ENCODE results near the gene PAM16.

PAM16 gene

DNA sequence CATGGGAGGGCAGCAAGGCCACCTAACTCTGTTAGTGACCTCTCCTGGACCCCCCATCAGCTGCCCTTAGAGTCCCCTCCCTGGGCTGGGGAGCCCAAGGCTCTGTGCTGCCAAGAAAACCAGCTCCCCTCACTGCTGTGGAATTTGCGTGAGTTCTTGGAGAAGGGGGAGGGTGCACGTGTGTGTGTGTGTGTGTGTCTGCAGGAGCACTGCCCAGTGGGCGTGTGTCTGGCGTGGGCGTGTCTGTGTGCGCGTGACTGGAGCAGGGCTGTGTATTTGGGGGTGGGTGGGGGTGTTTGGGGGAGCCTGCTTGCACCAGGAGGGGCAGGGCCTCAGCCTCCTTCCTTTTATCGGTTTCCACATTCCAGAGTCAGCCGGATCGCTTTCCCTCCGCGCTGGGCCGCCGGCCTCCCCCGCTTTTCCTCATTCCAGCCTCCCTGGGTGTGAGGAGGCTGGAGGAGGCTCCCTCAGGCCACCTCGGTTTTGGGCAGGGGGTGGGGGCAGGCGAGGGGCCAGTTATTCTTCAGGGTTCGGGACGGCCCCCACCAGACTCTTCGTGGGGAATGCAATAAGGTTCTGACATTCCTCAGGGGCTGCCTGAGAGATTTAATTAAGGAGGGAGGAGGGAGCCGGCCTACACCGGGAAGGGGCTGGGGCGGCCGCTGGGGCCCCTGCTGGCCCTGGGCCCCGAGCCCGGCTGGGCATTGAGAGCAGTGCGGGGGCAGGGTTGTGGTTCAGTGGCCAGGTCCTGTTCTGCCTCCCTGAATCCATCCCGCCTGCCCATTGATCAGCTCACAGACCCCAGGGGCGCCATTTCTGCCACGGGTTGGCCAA is 23.0 kb upstream of the PAM16 start:
- H3K36me3 ChIP-seq: peaks cover 0 to 13% (median 4%) of the 10 kb centered on the region in 3 donors
- H3K4me1 ChIP-seq: peaks cover 18 to 93% (median 70%) of the 10 kb centered on the region in 4 donors
- DNase-seq: peak; percentile 94 to 96
- no peaks in the 10 kb centered on the region for H3K27me3 ChIP-seq
- H3K4me3 ChIP-seq: peak overlapping the region; percentile 61 to 97
- intact Hi-C loops (cut with DNase I; ENCODE audit: low total_unique reads): no loop called here
- no peaks in the 10 kb centered on the region for H3K9me3 ChIP-seq
- TF ChIP-seq, protein P1, sequence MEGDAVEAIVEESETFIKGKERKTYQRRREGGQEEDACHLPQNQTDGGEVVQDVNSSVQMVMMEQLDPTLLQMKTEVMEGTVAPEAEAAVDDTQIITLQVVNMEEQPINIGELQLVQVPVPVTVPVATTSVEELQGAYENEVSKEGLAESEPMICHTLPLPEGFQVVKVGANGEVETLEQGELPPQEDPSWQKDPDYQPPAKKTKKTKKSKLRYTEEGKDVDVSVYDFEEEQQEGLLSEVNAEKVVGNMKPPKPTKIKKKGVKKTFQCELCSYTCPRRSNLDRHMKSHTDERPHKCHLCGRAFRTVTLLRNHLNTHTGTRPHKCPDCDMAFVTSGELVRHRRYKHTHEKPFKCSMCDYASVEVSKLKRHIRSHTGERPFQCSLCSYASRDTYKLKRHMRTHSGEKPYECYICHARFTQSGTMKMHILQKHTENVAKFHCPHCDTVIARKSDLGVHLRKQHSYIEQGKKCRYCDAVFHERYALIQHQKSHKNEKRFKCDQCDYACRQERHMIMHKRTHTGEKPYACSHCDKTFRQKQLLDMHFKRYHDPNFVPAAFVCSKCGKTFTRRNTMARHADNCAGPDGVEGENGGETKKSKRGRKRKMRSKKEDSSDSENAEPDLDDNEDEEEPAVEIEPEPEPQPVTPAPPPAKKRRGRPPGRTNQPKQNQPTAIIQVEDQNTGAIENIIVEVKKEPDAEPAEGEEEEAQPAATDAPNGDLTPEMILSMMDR (IDR thresholded peaks at IDR 0.05): no peak
- peak overlapping the region; percentile 92 to 93 for H3K27ac ChIP-seq

DNA sequence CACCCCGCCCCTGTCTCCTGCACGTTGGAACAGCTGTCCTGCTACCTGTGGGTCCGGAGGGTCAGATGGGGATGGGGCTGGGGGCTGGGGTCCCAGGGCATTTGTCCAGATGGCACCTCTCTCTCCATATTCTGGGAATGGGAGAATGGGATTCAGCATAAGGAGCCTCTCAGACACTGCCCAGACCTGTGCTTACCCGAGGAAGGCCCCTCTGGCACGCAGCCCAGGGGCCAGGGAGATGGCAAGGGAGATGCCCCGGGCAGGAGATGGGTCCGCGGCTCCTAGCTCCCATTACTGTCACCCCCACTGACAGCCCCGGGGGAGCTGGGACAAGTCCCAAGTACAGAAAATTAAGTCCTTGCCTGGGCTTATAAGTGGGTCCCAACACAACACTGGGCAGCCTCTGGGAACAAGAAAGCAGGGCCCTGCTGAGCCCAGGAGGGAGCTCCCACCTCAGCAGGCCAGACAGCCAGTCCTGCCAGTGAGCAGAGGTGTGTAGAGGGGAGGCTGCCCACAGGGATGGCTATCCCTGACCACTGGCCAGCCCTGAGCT is 22.3 kb upstream of the PAM16 start:
- Histone ChIP-seq H3K9me3 (no peaks in the 10 kb centered on the region), H3K27ac (peak overlapping the region; percentile 92 to 93), H3K36me3 (peaks cover 0 to 12% (median 4%) of the 10 kb centered on the region in 3 donors), H3K4me1 (peaks cover 15 to 93% (median 70%) of the 10 kb centered on the region in 4 donors), H3K4me3 (peak overlapping the region; percentile 61 to 97), H3K27me3 (no peaks in the 10 kb centered on the region)
- intact Hi-C loops (cut with DNase I; ENCODE audit: low total_unique reads): no loop called here
- peak in 1 of 2 donors; percentile 75 for DNase-seq
- TF ChIP-seq, protein P1 (IDR thresholded peaks at IDR 0.05): no peak

DNA sequence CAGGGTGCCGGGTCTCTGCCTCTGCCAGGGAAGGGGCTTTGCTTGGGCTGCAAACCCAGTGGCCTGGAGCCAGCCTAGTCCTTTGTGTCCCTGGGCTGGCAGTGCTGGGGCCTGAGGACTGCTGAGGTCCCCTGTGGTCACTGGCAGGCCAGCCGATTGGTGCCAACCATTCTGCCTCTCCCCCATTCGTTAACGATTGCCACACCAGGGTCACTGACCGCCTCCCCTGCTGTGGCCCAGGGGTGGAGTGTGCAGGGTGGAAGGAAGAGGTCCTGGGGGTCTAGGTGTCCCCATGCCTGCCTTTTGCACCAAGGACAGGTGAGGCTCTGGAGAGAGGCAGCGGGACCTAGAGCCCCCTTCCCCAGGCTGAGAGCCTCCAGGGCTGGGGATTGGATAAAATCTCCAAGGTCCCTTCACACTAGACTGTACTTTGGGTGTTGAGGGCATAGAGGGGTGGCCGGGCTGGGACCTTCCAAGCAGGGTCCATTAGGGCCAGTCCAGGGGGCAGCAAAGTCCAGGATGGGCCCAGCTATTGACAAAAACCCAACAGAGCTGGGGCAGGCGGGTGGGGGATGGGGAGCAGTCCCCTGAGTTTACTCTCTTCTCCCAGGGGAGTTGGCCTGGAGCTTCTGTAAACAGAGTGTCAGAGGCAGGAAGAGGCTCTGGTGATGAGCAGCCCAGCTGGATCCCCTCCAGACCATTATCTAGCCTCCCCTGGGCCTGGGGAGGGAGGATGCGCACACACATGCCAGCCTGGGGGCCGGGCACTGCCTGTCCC is 21.6 kb upstream of the PAM16 start:
- Histone ChIP-seq H3K4me3 (peak overlapping the region; percentile 61 to 97), H3K27ac (peak overlapping the region; percentile 92 to 93), H3K9me3 (no peaks in the 10 kb centered on the region), H3K27me3 (no peaks in the 10 kb centered on the region), H3K4me1 (peaks cover 9 to 92% (median 69%) of the 10 kb centered on the region in 4 donors), H3K36me3 (peaks cover 0 to 7% (median 0%) of the 10 kb centered on the region in 3 donors)
- TF ChIP-seq, protein P1 (IDR thresholded peaks at IDR 0.05): no peak
- intact Hi-C loops (cut with DNase I; ENCODE audit: low total_unique reads): no loop called here
- DNase-seq: peak; percentile 68 to 88

DNA sequence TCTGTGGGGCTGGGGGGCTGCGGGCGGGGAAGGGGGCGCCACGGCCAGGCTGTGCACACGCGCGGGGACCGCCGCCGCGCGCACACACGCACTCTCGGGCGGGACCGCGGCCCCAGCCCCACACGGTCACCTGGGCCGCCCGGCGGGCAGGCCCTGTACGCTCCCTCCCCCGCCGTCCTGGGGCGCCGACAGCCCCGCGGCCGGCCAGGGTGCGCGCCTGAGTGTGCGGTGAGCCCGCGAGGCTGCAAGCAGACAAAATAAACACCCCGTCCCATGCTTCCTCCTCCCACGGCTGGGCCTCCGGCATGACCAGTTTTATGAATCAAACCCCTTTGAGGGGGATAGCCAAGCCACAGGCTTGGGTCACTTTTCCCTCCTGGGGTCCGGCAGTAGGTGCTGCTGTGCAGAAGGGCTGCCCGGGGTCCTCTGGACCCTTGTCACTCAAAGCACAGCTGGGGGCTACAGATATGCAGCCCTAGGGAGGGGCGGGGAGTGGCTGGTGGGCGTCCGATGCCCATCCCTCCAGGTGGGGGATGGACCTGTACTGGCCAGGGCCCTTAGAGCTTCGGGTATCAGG is 21.0 kb upstream of the PAM16 start:
- no peaks in the 10 kb centered on the region for H3K9me3 ChIP-seq
- H3K36me3 ChIP-seq: peaks cover 0 to 7% (median 0%) of the 10 kb centered on the region in 3 donors
- H3K27ac ChIP-seq: peak overlapping the region; percentile 92 to 93
- intact Hi-C loops (cut with DNase I; ENCODE audit: low total_unique reads): no loop called here
- no peaks in the 10 kb centered on the region for H3K27me3 ChIP-seq
- H3K4me1 ChIP-seq: peaks cover 5 to 92% (median 62%) of the 10 kb centered on the region in 4 donors
- peak in 1 of 2 donors; percentile 71 for DNase-seq
- TF ChIP-seq, protein P1 (IDR thresholded peaks at IDR 0.05): no peak
- peak overlapping the region; percentile 61 to 97 for H3K4me3 ChIP-seq

DNA sequence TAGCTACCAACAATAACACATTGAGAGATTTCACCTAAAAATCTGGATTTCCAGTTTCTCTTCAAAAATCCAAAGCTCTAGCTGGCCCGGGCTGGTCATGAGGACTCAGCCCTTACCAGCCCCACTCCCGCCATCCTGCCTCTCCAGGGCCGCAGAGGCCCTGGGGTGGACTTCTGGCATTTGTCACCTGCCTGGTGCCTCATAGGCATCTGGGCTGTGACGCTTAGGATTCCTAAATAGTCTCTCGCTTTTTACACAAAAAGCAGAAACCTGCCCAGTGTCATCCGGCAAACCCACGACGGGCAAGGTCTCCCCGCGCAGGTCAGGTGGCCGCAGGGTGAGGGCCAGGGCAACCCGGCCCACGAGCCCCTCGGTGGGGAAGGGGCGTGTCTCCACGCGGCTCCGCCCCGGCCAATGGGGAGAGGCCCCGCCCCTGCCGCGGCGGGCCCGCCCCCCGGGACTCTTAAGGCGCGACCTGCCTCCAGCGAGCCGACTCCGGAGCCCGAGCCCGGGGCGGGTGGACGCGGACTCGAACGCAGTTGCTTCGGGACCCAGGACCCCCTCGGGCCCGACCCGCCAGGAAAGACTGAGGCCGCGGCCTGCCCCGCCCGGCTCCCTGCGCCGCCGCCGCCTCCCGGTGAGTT is 20.4 kb upstream of the PAM16 start, which contains the start of gene VASN:
TSS of gene VASN (plus strand) at position 492 of the 644 bp plus-strand sequence. CDS start 9,030 bp downstream, outside the sequence.
- TF ChIP-seq, protein P1 (IDR thresholded peaks at IDR 0.05): no peak
- peaks cover 5 to 89% (median 56%) of the 10 kb centered on the region in 4 donors for H3K4me1 ChIP-seq

More for the DNA sequence above, 20.4 kb upstream of the PAM16 start, which contains the start of gene VASN:
- Histone ChIP-seq H3K4me3 (peak within 1 kb of the TSS; percentile 61 to 97), H3K27ac (peak within 1 kb of the TSS; percentile 92 to 93), H3K27me3 (no peaks in the 10 kb centered on the region), H3K36me3 (peaks cover 0 to 7% (median 0%) of the 10 kb centered on the region in 3 donors), H3K9me3 (no peaks in the 10 kb centered on the region)
- intact Hi-C loops (cut with DNase I; ENCODE audit: low total_unique reads): no loop called here
- peak; percentile 82 to 94 for DNase-seq
